Astrocyte (in vitro differentiated cells and primary cell): Measurements from ENCODE around the gene TTC31. TPM values are rescaled to one million over a fixed set of nuclear protein-coding genes. Genes with fewer than 3 reads are reported as not detected.

Experiments
- DNase-seq: peaks from one replicate; pipeline ENCODE4 v3.0.0-alpha.2; 2010; ENCODE audit warnings: low read depth
- FAIRE-seq: peaks from 2 replicates; lab custom pipeline; 2011; peaks lifted over from hg19 to GRCh38; lab: Jason Lieb, UNC
- H2AFZ ChIP-seq: 2 replicates; pipeline ENCODE4 v1.6.0; 2012; ENCODE audit warnings: low read depth, low read length, inconsistent platforms
- H3K27ac ChIP-seq: 2 replicates; pipeline ENCODE4 v1.5.1; 2011; ENCODE audit warnings: low read depth, low read length, inconsistent platforms
- H3K27me3 ChIP-seq: 2 replicates; pipeline ENCODE4 v1.6.0; 2011; ENCODE audit warnings: low read length, inconsistent platforms; ENCODE audit not compliant: insufficient read depth
- H3K36me3 ChIP-seq: 2 replicates; pipeline ENCODE4 v1.5.1; 2011; ENCODE audit warnings: low read length, inconsistent platforms; ENCODE audit not compliant: insufficient read depth
- H3K4me1 ChIP-seq: 2 replicates; pipeline ENCODE4 v1.5.1; 2011; ENCODE audit warnings: low read length, inconsistent platforms; ENCODE audit not compliant: insufficient read depth
- H3K4me2 ChIP-seq: 2 replicates; pipeline ENCODE4 v1.6.0; 2012; ENCODE audit warnings: low read length, inconsistent platforms
- H3K4me3 ChIP-seq: 2 replicates; pipeline ENCODE4 v1.5.1; 2011; ENCODE audit warnings: low read depth, mild to moderate bottlenecking, low read length, inconsistent platforms; ENCODE audit not compliant: insufficient read depth
- H3K79me2 ChIP-seq: 2 replicates; pipeline ENCODE4 v1.6.0; 2012; ENCODE audit warnings: mild to moderate bottlenecking, low read length, inconsistent platforms; ENCODE audit not compliant: insufficient read depth
- H3K9ac ChIP-seq: 2 replicates; pipeline ENCODE4 v1.6.0; 2012; ENCODE audit warnings: mild to moderate bottlenecking, low read length, inconsistent platforms
- H3K9me3 ChIP-seq: 2 replicates; pipeline ENCODE4 v1.5.1; 2012; ENCODE audit warnings: low read depth, mild to moderate bottlenecking, low read length, inconsistent platforms; ENCODE audit not compliant: insufficient read depth
- H4K20me1 ChIP-seq: 2 replicates; pipeline ENCODE4 v1.6.0; 2012; ENCODE audit warnings: low read length, inconsistent platforms; ENCODE audit not compliant: insufficient read depth
- H3K27ac Mint-ChIP-seq: one replicate; pipeline ENCODE4 v1.8.0; 2021; ENCODE audit warnings: mild to moderate bottlenecking, mixed read lengths; ENCODE audit not compliant: unreplicated experiment
- H3K27me3 Mint-ChIP-seq: one replicate; pipeline ENCODE4 v1.8.0; 2021; ENCODE audit warnings: low read depth, mixed read lengths; ENCODE audit not compliant: unreplicated experiment
- H3K36me3 Mint-ChIP-seq: one replicate; pipeline ENCODE4 v1.8.0; 2021; ENCODE audit warnings: low read depth, mixed read lengths; ENCODE audit not compliant: unreplicated experiment
- H3K4me1 Mint-ChIP-seq: one replicate; pipeline ENCODE4 v1.8.0; 2021; ENCODE audit warnings: low read depth, mixed read lengths; ENCODE audit not compliant: unreplicated experiment
- H3K4me3 Mint-ChIP-seq: one replicate; pipeline ENCODE4 v1.8.0; 2021; ENCODE audit warnings: mild to moderate bottlenecking, moderate library complexity, mixed read lengths; ENCODE audit not compliant: unreplicated experiment
- H3K9me3 Mint-ChIP-seq: one replicate; pipeline ENCODE4 v1.8.0; 2021; ENCODE audit warnings: mild to moderate bottlenecking, mixed read lengths; ENCODE audit not compliant: unreplicated experiment
- EZH2 ChIP-seq: IDR thresholded peaks from 2 replicates; pipeline ENCODE4 v1.6.1; 2012; ENCODE audit warnings: mild to moderate bottlenecking, low read length, inconsistent platforms; ENCODE audit not compliant: insufficient read depth
- total RNA-seq: library from RNA; stranded (reverse); gene quantifications from 2 replicates; pipeline ENCODE4 v1.2.1, GENCODE V29; 2021
- TF ChIP-seq, protein P1 (sequence below): IDR thresholded peaks from 2 replicates; pipeline ENCODE4 v1.5.1; 2011; ENCODE audit warnings: low read depth, mild to moderate bottlenecking, inconsistent platforms, low read length, moderate library complexity; ENCODE audit not compliant: insufficient read depth

Gene TTC31
- total RNA-seq, 1 donor from 2014 or later, result 12.0 TPM

DNA sequence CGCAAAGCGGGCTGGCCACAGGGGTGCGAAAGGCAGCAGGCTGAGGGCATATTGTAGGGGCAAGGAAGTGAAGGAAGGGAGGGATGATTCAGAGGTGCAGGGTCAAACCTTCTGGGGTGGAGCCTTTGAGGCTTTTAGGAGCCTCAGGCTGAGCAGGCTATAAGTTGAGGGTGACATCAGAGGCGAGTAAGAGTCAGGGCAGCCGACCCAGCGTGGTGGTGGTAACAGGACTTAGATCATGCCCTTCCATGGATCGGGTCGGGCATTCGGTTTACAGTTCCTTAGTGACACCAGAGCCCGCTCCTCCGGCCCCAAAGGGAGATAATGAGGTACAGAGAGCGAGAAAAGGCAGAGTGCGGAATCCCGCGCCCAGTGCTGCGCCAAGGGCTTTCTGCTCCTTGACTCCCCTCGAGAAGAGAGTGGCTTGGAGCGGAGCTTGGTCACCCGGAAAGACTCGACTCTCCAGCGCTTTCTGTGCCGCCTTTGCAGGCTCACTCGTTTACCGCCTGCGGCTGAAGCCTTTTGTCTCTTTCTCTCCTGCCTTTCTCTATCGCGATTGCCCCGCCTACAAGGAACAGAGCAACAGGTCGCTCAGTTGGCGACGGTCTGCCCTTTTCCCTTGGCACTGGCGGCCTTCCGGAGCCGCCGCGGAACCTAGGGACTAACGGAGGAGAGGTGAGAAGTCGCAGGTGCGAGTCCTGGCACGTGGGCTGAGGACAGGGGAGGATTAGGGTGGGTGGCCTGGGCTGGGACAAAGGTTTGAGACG lies 15.8 kb downstream of the TTC31 start:
- Histone ChIP-seq H3K36me3 (no peaks in the 10 kb centered on the region), H2AFZ (peak overlapping the region; percentile 21), H3K79me2 (no peaks in the 10 kb centered on the region), H3K27ac (no peak overlapping the region), H3K9me3 (no peaks in the 10 kb centered on the region), H3K4me3 (peak overlapping the region; percentile 5), H3K4me1 (peaks cover 29% of the 10 kb centered on the region), H3K27me3 (peaks cover 42% of the 10 kb centered on the region), H4K20me1 (no peaks in the 10 kb centered on the region), H3K4me2 (peak overlapping the region; percentile 85), H3K9ac (no peak overlapping the region)
- FAIRE-seq, result no peak
- peak overlapping the region; percentile 81 for H3K4me3 Mint-ChIP-seq
- H3K27ac Mint-ChIP-seq, result peak overlapping the region; percentile 38
- peaks cover 11% of the 10 kb centered on the region for H3K4me1 Mint-ChIP-seq
- peaks cover 6% of the 10 kb centered on the region for H3K36me3 Mint-ChIP-seq
- no peaks in the 10 kb centered on the region for H3K9me3 Mint-ChIP-seq
- TF ChIP-seq EZH2, result peak; percentile 89
- TF ChIP-seq, protein P1, sequence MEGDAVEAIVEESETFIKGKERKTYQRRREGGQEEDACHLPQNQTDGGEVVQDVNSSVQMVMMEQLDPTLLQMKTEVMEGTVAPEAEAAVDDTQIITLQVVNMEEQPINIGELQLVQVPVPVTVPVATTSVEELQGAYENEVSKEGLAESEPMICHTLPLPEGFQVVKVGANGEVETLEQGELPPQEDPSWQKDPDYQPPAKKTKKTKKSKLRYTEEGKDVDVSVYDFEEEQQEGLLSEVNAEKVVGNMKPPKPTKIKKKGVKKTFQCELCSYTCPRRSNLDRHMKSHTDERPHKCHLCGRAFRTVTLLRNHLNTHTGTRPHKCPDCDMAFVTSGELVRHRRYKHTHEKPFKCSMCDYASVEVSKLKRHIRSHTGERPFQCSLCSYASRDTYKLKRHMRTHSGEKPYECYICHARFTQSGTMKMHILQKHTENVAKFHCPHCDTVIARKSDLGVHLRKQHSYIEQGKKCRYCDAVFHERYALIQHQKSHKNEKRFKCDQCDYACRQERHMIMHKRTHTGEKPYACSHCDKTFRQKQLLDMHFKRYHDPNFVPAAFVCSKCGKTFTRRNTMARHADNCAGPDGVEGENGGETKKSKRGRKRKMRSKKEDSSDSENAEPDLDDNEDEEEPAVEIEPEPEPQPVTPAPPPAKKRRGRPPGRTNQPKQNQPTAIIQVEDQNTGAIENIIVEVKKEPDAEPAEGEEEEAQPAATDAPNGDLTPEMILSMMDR, result no peak
- H3K27me3 Mint-ChIP-seq, result peaks cover 66% of the 10 kb centered on the region
- no peak for DNase-seq

DNA sequence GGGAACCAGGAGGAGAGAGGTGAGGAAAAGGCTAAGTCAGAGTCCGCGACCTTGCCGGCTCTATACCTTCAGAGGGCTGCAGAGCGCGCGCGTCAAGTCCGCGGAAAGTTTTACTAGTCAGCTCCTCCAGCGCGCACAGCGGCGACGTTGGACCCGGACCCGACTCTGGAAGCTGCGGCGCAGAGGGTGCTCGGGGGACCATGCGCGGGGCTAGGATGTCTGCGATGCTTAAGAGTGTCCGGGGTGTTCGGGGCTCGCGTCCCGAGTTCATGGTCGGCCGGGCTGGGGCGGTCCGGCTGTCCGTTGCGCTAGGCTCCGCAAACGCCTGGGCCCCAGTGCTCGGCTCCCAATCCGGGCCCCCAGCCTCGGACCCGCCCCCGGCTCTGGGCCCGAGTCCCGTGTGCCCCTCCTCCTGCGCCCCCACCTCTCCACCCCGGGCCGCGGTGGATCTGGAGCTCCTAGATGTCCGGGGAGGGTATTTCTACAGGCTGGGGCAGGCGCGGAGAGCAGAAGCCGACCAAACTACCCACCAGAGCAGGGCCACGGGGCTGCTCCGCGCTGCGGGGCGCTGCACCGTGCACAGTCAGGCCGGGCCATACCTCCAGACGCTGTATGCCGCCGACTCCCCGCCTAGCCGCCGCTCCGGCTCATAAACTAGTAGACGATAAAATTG lies 16.5 kb downstream of the TTC31 start, which contains the start of gene LBX2:
TSS of gene LBX2 (minus strand) at position 337 of the 673 bp plus-strand sequence. CDS start at position 271, 66 bp downstream.
- H3K4me1 Mint-ChIP-seq, result peaks cover 13% of the 10 kb centered on the region
- Histone ChIP-seq H3K79me2 (peaks cover 4% of the 10 kb centered on the region), H3K9me3 (no peaks in the 10 kb centered on the region), H3K27me3 (peaks cover 42% of the 10 kb centered on the region), H3K4me3 (peak within 1 kb of the TSS; percentile 5), H3K4me2 (peak within 1 kb of the TSS; percentile 85), H3K27ac (no peak within 1 kb of the TSS), H4K20me1 (no peaks in the 10 kb centered on the region), H2AFZ (peak within 1 kb of the TSS; percentile 21), H3K36me3 (no peaks in the 10 kb centered on the region), H3K9ac (no peak within 1 kb of the TSS), H3K4me1 (peaks cover 36% of the 10 kb centered on the region)
- H3K36me3 Mint-ChIP-seq, result peaks cover 6% of the 10 kb centered on the region
- FAIRE-seq (no peak), DNase-seq (no peak)
- H3K9me3 Mint-ChIP-seq, result no peaks in the 10 kb centered on the region
- TF ChIP-seq, protein P1, result no peak
- peak; percentile 79 for TF ChIP-seq EZH2
- H3K4me3 Mint-ChIP-seq, result peak within 1 kb of the TSS; percentile 81
- peaks cover 66% of the 10 kb centered on the region for H3K27me3 Mint-ChIP-seq
- peak within 1 kb of the TSS; percentile 38 for H3K27ac Mint-ChIP-seq
